Cerebellar nuclear complex (tissue), 1 donor: ENCODE results near the gene KCNQ1.

Experiments used
- DNase-seq, 2 experiments: peaks; one replicate each; lab custom pipeline; 2025; lab: John Stamatoyannopoulos, UW

The KCNQ1 gene

DNA sequence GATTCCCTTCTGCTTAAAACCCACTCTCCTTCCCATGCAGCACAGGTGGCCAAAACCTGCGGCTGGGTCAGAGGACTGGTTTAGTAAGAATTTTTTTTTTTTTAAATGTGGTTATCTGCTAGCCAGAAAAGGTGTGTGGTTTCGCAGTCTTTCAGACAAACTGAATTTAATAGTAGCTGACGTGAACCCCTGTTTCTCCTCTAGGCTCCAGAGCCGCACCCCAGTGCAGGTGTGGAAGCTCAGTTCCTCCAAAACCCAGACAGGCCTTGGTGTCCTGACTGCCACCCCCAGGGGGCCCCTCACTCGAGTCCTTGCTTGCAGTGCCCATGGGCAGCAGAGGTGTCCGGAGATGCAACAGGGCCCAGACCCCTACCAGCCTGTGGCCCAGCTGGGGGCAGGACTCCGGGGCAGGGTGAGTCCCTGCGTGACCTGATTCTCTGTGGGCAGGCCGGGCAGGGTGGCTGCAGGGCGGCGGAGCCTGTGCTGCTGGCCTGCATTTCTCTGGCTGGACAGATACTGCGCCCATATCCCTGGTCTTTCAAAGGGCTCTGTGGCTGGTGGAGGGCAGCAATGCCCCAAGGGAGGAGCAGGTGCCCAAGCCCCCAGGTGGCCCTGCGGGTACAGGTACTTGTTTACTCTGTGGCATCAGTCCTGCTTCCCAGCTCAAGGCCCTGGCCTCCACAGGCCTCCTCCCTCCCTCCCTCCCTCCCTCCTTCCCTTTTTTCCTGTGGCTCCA is 15.2 kb downstream of the KCNQ1 start:
- no peak for DNase-seq

GRCh38 chr11:2460540-2461252 is 15.9 kb downstream of the KCNQ1 start:
- DNase-seq = no peak

DNA sequence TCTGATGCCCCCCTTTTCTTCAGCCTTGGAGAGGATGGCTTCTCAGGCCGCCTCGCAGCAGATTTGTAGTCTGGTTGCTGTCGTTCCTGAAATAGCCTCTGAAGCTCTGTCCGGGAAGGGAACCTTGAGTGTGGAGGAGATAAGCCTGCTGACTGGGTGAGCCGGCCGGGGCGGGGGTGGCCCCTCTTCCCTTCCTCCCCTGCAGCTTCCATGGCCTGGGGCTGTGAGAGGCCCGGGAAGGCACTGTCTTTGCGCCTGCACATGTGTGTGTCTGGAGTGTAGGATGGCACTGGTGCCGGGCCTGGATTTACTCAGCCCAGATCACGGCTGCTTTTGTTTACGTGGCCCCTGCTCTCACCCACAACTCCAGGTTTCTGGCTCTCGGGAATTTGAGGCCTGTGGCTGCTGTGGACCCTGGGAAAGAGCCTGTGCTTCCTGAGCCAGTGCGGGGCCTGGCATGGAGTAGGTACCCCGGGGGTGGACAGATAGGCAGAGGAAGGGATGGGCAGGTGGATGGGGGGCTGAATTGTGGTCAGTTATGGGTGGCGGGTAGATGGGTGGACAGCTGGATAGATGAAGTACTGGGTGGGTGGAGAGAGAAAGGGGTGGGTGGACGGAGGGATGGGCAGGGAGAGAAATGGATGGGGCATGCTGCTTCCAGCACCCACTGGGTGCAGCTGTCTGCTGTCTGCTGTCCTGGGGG is 16.6 kb downstream of the KCNQ1 start:
- no peak for DNase-seq

- no peak for DNase-seq
Observed at GRCh38 chr11:2461956-2462542, 17.2 kb downstream of the KCNQ1 start.

- no peak for DNase-seq
Observed at GRCh38 chr11:2462543-2462985, 17.8 kb downstream of the KCNQ1 start.

DNA sequence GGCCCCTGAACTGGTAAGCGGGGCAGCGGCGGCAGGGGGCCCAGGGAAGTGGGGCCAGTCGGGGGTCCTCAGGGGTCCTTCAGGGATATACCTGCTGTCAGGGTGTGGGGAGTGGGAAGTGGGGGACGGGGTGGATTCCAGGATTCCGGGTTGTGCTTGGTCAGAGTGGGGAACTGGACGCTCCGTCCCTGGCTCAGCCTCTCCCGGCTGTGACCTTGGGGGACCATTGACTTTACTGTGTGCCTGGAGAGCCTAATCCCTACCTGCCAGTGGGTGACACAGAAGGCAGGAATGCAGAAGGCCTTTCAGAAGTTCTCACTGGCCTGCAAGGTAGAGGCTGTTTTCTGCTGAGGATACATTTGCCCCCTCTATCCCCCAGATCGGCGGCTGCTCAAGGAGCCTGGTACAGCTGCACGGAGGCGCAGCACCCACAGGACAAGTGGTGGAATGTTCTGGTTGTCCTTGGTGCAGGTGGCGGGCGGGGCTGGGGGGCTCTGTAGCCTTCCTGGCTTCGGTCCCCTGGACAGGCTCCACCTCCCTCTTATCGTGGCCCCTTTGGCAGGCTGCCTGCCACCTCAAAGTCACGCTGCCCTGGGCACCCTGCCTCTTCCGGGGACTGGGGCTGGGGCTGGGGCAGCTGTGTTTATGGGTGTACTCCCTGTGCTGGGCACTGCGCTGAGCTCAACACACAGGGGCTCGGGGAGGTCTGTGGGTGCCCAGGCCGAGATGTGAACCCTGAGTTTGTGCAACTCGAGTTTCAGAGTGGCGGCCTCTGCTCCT is 18.4 kb downstream of the KCNQ1 start:
- no peak for DNase-seq

DNA sequence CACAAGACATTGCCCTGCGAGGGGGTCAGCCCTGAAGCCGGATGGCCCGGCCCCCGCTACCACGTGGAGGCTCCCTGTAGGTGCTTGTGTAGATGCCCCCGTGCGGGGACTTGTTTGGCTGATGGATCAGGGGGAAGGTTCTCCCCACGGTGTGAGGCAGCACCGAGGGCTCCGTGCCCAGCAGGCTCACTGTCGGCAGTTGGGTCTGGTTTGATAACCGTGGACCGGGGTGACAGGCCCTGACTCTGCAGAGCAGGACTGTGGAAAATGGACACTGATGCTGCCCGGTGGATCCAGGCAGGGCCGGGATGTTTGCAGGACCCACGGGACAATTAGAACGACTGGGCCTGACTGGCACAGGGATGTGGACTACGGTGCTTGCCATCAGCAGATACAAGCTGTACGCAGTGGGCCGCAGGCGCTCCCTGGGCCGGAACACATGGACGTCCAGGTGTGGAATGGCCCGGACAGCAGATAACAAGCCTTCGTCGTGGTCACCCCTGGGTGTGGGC is 19.0 kb downstream of the KCNQ1 start:
- no peak for DNase-seq

- DNase-seq = no peak
Observed at GRCh38 chr11:2464451-2465165, 19.8 kb downstream of the KCNQ1 start.

- no peak for DNase-seq
Observed at GRCh38 chr11:2465202-2466068, 20.6 kb downstream of the KCNQ1 start.

- DNase-seq = no peak
Observed at GRCh38 chr11:2466069-2466801, 21.4 kb downstream of the KCNQ1 start.

DNA sequence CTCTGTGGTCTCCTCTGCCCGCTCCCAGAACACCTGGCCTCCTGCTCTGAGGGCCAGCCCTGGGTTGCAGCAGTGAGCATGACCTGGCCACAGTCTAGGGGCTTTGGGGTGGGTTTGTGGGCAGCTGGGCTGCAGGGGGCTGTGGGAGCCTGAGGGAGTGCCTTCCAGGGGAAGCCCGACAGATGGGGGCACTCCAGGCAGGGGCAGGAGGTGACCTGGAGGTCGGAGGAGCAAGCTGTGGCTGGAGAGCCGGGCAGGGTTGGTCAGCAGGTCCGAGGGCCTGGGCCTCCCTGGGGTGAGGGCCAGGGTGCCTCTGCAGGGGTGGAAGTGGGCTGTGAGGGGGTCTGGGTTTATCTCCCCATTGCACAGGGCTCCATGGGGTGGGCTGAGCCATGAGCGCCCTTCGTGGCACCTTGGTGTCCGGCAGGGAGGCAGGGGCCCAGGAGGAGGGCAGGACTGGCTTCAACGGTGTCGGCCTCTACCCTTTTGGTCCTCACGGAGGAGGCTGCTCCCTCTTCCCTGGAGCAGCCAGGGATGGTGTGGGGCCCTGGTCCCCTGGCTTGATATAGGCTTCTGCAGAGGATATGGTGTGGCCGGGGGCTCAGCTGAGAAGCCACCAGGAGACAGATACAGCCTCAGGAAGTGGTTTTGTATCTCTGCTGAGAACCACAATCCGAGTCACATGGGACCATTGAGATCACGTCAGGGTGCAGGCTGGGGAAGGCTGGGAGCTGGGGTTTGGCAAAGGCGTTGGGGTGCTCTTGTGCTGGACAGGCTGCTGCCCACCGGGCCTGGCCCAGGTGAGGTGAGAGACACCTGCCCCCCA is 22.3 kb downstream of the KCNQ1 start:
- DNase-seq = no peak

DNA sequence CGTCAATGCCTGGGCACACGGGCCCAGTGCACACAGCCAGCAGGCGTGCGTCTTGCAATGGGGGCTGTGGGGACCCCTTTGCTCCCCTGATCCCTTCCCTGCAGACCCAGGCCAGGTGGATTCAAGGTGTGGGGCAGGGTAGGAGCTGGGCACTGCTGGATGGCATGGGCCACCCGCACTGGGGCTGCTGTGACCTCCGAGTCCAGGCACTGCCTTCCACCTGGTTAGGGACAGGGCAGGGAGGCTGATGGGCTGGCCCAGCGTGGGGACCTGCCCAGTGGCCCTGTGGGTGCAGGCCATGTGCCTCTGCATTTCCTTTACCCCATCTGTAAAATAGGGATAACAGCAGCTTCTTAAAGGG is 22.9 kb downstream of the KCNQ1 start:
- DNase-seq = no peak

- DNase-seq = no peak
Observed at GRCh38 chr11:2468363-2469235, 23.8 kb downstream of the KCNQ1 start.

DNA sequence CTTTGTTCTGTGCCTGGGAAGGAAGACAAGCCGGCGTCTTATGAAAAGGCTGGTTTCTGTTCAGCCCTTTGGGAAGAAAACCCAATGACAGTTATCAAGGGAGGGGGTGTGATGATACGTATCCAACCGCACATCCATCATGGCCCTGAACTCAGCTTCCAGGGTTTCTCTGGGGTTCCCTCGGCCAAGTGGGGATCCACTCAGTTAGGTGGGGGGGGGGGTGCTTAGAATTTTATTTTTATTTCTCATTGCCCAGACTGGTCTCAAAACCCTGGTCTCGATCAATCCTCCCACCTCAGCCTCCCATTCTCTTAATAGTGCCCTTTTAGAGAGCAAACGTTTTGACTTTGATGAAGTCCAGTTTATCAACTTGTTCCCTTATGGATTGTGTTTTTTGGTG is 25.7 kb downstream of the KCNQ1 start:
- no peak for DNase-seq

- DNase-seq = no peak
Observed at GRCh38 chr11:2471048-2471803, 26.4 kb downstream of the KCNQ1 start.

- no peak for DNase-seq
Observed at GRCh38 chr11:2471804-2472096, 26.9 kb downstream of the KCNQ1 start.
